Left lung (tissue), 10 donors: ENCODE measurements around the gene CD55. TPM values are rescaled to one million over a fixed set of nuclear protein-coding genes. Genes with fewer than 3 reads are reported as not detected.

Experiments
- ATAC-seq: fragments of 200-7000 bp; cut with Tn5 transposase; one replicate; pipeline ENCODE4 v1.9.1; 2020; ENCODE audit warnings: moderate library complexity
- DNase-seq, 4 donors: peaks; one replicate each; pipeline ENCODE4 v3.0.0-alpha.2; 2013 to 2020
- H3K27ac ChIP-seq, 2 donors: fragments of 200-600 bp; sonication (generic) in 1 of 2; one replicate each; pipeline versions ENCODE4 v1.5.0 to v1.8.0; 2020 to 2021
- H3K27me3 ChIP-seq, 2 donors: fragments of 200-600 bp; sonication (generic) in 1 of 2; one replicate each; pipeline versions ENCODE4 v1.5.0 to v1.8.0; 2020 to 2021
- H3K36me3 ChIP-seq, 2 donors: fragments of 200-600 bp; sonication (generic) in 1 of 2; one replicate each; pipeline versions ENCODE4 v1.5.0 to v1.8.0; 2020 to 2021
- H3K4me1 ChIP-seq, 2 donors: fragments of 200-600 bp; one replicate each; pipeline ENCODE4 v1.8.0; 2021
- H3K4me3 ChIP-seq, 2 donors: fragments of 200-600 bp; sonication (generic) in 1 of 2; one replicate each; pipeline versions ENCODE4 v1.5.0 to v1.8.0; 2020 to 2021; ENCODE audit warnings: mild to moderate bottlenecking in 1 of 2
- H3K9me3 ChIP-seq, 2 donors: fragments of 200-600 bp; sonication (generic) in 1 of 2; one replicate each; pipeline versions ENCODE4 v1.5.0 to v1.8.0; 2020 to 2021
- CTCF ChIP-seq, 2 donors: fragments of 200-600 bp; sonication (generic) in 1 of 2; IDR thresholded peaks; one replicate each; pipeline versions ENCODE4 v1.5.0 to v1.8.0; 2021; ENCODE audit warnings: antibody characterized with exemption in 2 of 2
- intact Hi-C, 2 donors: fragments of 100-400 bp; cut with DNase I; formaldehyde crosslinking; loops; one replicate each; pipeline versions ENCODE4 v1.11.2 to v1.14.2; 2022
- polyA plus RNA-seq, 6 donors: library from polyadenylated mRNA; unstranded; fragments of 120-200 nt; gene quantifications; one replicate each; pipeline ENCODE4 v1.2.1, GENCODE V29; 2013; ENCODE audit not compliant: insufficient read length in 6 of 6
- total RNA-seq, 2 donors: library from RNA; stranded (reverse); fragmentation: NEBNext Ultra II Directional; extraction: Animal tissue kit (Norgen Biotek cat#: 25700); gene quantifications; one replicate each; pipeline ENCODE4 v1.2.1, GENCODE V29; 2021
- donor health status: DM: no; HTN: yes; CAD: no.
- donor health status: DM: no; HTN: no; CAD: no.

CD55 gene
- total and polyA plus RNA-seq, 8 donors, result 53.9 to 593 (median 72.2) TPM

GRCh38 chr1:207304710-207305488 lies 16.6 kb upstream of the CD55 start:
- Histone ChIP-seq H3K36me3 (no peaks in the 10 kb centered on the region), H3K27me3 (no peaks in the 10 kb centered on the region), H3K4me3 (no peak overlapping the region), H3K4me1 (peaks cover 4 to 19% of the 10 kb centered on the region in 2 donors), H3K9me3 (no peaks in the 10 kb centered on the region), H3K27ac (no peak overlapping the region)
- no peak for ATAC-seq
- intact Hi-C loops, result no loop called here
- DNase-seq, result no peak
- TF ChIP-seq CTCF (IDR thresholded peaks at IDR 0.05), result no peak

- intact Hi-C loops, result no loop called here
- TF ChIP-seq CTCF (IDR thresholded peaks at IDR 0.05), result no peak
These were observed 16.0 kb upstream of the CD55 start for GRCh38 chr1:207305489-207305873.

GRCh38 chr1:207306023-207306422 lies 15.5 kb upstream of the CD55 start:
- ATAC-seq, result no peak
- H3K27me3 ChIP-seq, result no peaks in the 10 kb centered on the region
- H3K27ac ChIP-seq, result no peak overlapping the region
- H3K4me3 ChIP-seq, result no peak overlapping the region
- no peaks in the 10 kb centered on the region for H3K36me3 ChIP-seq
- DNase-seq, result no peak
- no peaks in the 10 kb centered on the region for H3K9me3 ChIP-seq
- no peak for TF ChIP-seq CTCF (IDR thresholded peaks at IDR 0.05)
- H3K4me1 ChIP-seq, result peaks cover 9 to 30% of the 10 kb centered on the region in 2 donors
- intact Hi-C loops, result no loop called here

More at GRCh38 chr1:207305489-207305873, 16.0 kb upstream of the CD55 start:
- Histone ChIP-seq H3K27me3 (no peaks in the 10 kb centered on the region), H3K36me3 (no peaks in the 10 kb centered on the region), H3K4me3 (no peak overlapping the region), H3K4me1 (peaks cover 9 to 25% of the 10 kb centered on the region in 2 donors), H3K9me3 (no peaks in the 10 kb centered on the region), H3K27ac (no peak overlapping the region)
- ATAC-seq, result no peak
- no peak for DNase-seq

GRCh38 chr1:207306603-207307002 lies 14.9 kb upstream of the CD55 start:
- TF ChIP-seq CTCF (IDR thresholded peaks at IDR 0.05), result no peak
- H3K4me1 ChIP-seq, result peaks cover 9 to 36% of the 10 kb centered on the region in 2 donors
- H3K4me3 ChIP-seq, result no peak overlapping the region
- intact Hi-C loops, result no loop called here
- no peaks in the 10 kb centered on the region for H3K36me3 ChIP-seq
- no peaks in the 10 kb centered on the region for H3K27me3 ChIP-seq
- no peaks in the 10 kb centered on the region for H3K9me3 ChIP-seq
- no peak for ATAC-seq
- DNase-seq, result no peak
- no peak overlapping the region for H3K27ac ChIP-seq

- peaks cover 9 to 51% of the 10 kb centered on the region in 2 donors for H3K4me1 ChIP-seq
- ATAC-seq, result no peak
- no peak for TF ChIP-seq CTCF (IDR thresholded peaks at IDR 0.05)
- peak overlapping the region in 1 of 2 donors; percentile 83 for H3K27ac ChIP-seq
- no peak for DNase-seq
- no peaks in the 10 kb centered on the region for H3K9me3 ChIP-seq
- H3K36me3 ChIP-seq, result no peaks in the 10 kb centered on the region
- intact Hi-C loops, result no loop called here
- H3K4me3 ChIP-seq, result no peak overlapping the region
- no peaks in the 10 kb centered on the region for H3K27me3 ChIP-seq
These were observed 12.9 kb upstream of the CD55 start for GRCh38 chr1:207308451-207309190.
